Measurements from ENCODE around the gene NMRK2. TPM values are rescaled to one million over a fixed set of nuclear protein-coding genes. Genes with fewer than 3 reads are reported as not detected.

The NMRK2 gene, protein sequence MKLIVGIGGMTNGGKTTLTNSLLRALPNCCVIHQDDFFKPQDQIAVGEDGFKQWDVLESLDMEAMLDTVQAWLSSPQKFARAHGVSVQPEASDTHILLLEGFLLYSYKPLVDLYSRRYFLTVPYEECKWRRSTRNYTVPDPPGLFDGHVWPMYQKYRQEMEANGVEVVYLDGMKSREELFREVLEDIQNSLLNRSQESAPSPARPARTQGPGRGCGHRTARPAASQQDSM
- total RNA-seq, result not detected in 2 replicates

DNA sequence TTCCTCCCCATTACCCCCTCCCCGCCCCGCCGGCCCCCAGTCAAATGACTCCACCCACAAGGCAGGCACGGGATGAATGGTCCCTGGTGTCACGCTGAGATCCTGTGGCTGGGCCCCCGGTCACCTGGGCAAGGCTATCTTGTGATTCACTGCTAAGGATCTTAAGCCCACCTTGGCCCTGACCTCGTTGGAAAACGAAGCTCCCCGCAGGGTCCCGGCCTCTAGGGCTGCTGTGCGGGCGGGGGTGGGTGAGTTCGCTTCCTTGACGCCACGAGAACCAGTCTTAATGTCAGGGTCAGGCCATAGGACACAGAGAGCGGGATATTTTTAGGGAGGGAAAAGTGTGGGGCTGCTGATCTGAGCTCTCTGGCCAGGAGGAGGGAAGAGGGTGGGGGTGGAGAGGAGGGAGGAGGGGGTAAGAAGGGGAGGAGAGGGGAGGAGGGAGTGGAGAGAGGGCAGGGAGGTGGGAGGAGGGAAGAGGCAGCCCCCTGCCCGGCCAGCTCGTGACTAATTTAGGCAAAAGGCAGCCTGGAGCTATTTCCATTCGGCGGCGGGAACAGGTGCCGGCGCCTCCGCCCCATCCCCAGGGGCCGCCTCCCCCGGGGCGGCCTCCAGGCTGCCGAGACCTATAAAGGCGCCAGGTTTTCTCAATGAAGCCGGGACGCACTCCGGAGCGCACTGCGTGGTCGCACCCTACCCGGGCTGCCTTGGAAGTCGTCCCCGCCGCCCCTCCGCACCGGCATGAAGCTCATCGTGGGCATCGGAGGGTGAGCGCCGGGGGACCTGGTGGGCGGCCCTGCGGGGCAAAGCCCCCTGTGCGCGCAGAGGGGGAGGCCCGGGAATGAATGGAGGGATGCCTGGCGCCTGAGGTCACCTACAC lies at the start of gene NMRK2:
Gene NMRK2 (plus strand): TSS at position 139 of the 880 bp plus-strand sequence. CDS start 603 bp downstream, at position 742.

DNA sequence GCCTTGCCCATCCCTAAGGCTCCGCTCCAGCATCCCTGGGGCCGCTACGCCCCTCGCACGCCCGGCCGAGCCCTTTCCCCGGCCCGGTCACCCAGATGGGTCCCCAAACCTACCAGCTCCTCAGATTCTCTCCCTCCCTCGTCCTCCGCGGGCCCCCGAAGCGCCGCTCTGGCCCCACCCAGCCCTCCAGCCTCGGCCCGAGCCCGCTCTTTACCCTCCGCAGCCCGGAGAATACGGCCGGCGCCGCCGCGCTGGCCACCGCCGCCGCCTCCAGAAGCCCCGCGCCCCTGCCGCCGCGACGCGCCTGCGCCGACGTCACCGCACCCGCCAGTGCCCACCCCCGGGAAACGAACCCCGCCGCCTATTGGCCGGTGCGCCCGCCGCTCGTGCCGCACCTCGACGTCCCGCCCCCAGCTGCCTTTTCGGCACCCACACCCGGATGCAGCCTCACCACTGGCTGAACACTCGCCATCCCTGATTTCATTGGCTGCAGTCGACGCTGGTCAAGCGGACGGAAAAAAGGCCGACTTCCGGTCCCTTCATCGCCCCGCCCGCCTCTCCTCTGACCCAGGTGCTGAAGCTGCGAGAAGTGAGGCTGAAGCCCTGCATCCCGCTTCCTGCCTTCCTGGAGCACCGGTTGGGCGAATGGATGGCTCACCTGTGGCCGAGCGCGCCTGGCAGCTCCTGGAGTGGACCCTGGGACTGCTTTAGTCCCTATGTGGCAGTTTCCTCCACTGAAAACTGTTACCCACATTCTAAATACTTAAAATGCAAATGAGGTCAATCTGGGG lies 38.1 kb downstream of the NMRK2 start, which contains the start of gene DAPK3:
Gene DAPK3 (minus strand): TSS at position 292 of the 791 bp plus-strand sequence. CDS start 1,364 bp downstream, outside the sequence.

DNA sequence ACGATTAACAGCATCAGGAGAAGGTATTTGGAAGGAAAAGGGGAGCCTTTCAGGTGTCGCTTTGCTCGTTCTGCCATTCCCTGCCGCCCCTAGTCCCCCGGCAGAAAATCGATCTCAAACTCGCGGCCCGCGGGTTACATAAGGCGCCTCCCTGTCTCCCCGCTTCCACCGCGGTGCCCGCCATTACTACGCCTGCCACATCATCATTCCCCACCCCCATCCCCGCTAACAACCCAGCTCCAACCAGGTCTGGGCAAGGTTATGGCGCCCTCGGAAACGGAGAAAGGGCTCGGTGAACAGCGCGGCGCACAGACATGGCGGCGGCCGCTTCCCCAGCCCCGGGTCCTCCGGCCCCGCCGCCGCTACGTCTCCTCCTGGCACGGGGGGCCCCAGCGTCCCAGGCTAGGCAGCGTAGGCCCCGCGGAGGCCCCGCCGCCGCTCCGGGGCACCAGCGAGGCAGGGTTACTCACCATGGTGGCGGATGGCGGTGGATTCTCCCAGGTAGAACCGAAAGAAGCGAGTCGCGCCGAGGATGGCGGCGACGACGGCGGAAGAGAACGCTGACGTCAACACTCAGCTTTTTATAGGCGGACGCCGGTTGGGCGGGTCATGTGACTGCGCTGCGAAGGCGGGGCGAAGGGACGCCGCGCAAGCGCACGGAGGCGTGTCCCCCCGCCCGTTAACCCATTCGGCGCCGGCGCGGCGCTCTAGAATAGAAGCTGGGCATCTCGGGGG lies 52.2 kb downstream of the NMRK2 start, which contains the start of gene EEF2:
Gene EEF2 (minus strand): TSS at position 556 of the 735 bp plus-strand sequence. CDS start 83 bp downstream, at position 473.

Other genes starting within 250 kb of the NMRK2 start
- gene PIP5K1C, start 232.6 kb upstream of the NMRK2 start, total RNA-seq, result 7.2 and 10.8 TPM in 2 replicates
- 2.3 and 5.1 TPM in 2 replicates for gene TJP3, start 224.7 kb upstream of the NMRK2 start, total RNA-seq
- 31.1 and 33.5 TPM in 2 replicates for gene APBA3, start 171.4 kb upstream of the NMRK2 start, total RNA-seq
- 47.7 and 64.8 TPM in 2 replicates for gene MRPL54, start 170.4 kb upstream of the NMRK2 start, total RNA-seq
- under 0.01 TPM in 1 of 2 replicates, not detected in the other for gene RAX2, start 160.8 kb upstream of the NMRK2 start, total RNA-seq
- gene MATK, start 146.7 kb upstream of the NMRK2 start, total RNA-seq, result 1.7 TPM in 1 of 2 replicates, not detected in the other
- gene ZFR2, start 64.0 kb upstream of the NMRK2 start, total RNA-seq, result not detected in 2 replicates
- not detected in 2 replicates for gene ATCAY, start 52.4 kb upstream of the NMRK2 start, total RNA-seq
- gene DAPK3, start 38.0 kb downstream of the NMRK2 start, total RNA-seq, result 60.1 and 153 TPM in 2 replicates
- 3,484 and 4,939 TPM in 2 replicates for gene EEF2, start 52.4 kb downstream of the NMRK2 start, total RNA-seq
- gene PIAS4, start 74.7 kb downstream of the NMRK2 start, total RNA-seq, result 12.8 and 18.3 TPM in 2 replicates
- 34.5 and 35.9 TPM in 2 replicates for gene ZBTB7A, start 133.8 kb downstream of the NMRK2 start, total RNA-seq
- 155 and 173 TPM in 2 replicates for gene MAP2K2, start 191.1 kb downstream of the NMRK2 start, total RNA-seq
- not detected in 2 replicates for gene CREB3L3, start 220.6 kb downstream of the NMRK2 start, total RNA-seq
- 9.0 and 28.0 TPM in 2 replicates for gene SIRT6, start 249.5 kb downstream of the NMRK2 start, total RNA-seq
- 0.72 TPM in 1 of 2 replicates, not detected in the other for gene ANKRD24, start 249.6 kb downstream of the NMRK2 start, total RNA-seq

Measured in tracheal epithelial cell (primary cell).